GM15510 (cell line): ENCODE data around the gene PXMP2.

ENCODE experiments used
- POLR2A ChIP-seq: IDR thresholded peaks from 3 replicates; pipeline ENCODE4 v1.6.1; 2011; ENCODE audit warnings: borderline replicate concordance; ENCODE audit not compliant: insufficient read length; ENCODE audit errors: extremely low read depth

The PXMP2 gene

DNA sequence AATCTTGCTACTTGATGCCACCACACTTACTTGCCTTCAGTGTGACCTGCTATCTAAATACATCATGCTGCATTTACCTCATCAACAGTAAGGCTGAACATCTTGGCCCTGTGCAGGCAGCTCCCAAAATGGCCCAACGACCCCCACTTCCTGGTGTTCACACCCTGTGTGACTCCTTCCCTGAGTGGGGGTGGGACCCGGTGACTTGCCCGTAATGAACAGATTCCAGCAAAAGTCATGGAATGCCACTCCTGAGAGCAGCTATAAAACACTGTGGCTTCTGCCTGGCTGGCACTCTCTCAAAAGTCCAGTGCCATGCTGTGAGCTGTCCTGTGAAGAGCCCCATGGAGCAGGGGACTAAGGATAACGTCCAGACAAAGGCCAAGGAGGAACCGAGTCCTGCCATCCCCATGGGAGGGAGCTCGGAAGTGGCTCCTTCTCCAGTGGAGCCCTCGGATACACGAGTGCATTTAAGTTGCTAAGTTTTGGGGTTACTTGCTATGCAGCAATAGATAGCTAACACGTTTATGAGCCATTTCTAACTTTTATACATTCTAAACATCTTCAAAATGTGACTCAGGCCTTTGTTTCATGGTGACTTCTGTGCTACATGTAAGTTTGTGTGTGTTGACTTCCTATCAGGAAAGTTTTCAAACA lies 35.8 kb upstream of the PXMP2 start:
- TF ChIP-seq POLR2A = no peak

DNA sequence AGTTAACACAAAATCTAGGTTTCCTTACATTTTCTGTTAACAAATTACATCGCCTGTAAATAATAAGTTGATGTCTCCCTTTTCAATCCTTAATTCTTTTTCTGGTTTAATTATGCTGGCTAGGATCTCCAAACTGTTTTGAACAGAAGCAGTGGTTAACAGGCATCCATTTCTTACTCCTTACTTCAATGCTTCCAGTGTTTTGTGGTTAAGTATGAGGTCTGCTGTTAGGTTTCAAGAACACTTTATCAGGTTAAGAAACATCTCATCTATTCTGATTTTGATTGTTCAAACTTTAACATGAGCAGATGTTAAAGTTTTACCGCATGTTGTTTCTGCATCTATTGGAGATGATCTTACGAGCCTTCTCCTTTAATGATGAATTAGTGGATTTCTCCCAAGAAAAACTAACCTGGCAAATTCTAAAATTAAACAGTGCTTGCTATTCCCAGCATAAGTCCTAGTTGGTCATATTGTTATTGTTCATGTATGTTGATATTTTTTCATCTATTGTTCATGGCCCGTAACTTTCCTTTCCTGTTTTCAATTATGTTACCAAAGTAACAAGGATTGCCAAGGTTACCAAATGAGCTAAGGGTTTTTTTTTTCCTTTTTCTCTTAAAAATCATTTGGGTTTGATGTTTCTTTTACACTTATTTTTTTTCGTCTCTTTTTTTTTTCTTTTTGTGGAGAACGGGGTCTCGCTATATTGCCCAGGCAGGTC lies 33.7 kb upstream of the PXMP2 start:
- no peak for TF ChIP-seq POLR2A

DNA sequence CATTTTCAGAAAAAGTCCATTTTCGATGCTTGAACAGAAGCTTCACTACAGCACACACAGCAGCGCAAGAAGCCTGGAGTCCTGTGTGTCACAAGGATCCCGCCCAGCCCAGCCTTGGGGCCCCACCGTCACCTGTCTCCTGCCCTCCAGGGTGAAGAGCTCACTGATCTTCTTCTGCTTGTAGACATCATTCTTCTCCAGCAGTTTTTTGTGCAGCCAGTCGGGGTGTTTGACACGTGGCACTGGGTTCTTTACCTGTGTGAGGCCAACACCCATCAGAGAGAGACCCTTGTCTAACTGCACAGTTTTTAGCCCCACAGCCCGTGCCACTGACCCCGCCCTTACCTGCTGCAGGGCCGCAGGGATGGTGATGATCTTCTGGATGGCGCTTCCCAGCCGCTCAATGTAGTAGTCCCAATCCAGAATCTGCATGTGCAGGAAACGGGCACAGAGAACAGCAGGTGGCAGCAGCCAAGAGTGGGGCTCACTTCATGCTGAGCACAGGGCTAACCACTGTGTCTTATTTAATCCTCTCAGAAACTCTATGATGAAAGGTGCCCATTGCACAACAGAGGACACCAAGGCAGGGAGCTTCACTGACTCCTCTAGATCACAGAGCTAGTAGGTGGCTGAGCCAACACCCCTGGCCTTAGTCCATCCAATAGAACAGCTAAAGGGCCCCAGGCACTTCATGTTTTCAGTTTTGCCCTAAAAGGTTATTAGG lies 30.2 kb upstream of the PXMP2 start:
- TF ChIP-seq POLR2A = no peak

DNA sequence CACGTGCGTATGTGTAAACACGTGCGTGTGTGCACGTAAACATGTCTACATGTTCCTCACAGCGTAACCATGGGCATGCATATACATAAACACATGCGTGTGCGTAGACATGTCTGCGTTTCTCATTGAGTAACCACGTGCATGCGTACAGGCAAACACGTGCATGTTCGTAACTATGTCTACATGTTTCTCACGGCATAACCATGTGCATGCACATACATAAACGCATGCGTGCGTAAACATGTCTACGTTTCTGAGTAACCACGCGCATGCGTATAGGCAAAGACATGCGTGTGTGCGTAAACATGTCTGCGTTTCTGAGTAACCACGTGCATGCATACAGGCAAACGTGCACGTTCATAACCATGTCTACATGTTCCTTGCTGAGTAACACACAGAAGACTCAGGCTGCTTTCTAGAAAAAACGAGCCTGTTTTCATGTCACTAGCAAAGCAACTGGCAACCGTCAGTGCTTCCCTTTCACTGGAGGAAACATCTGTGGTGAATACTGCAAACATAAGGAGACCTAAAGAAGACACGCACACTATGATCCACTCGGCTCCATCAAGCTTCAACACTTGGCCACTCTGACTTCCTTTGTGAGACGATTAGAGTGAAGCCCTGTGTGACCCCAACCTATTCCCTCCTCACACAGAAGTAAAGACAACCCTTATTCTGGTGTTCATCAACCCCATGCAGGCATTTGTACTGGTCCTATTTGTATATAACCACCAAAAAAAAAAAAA lies 29.1 kb upstream of the PXMP2 start:
- no peak for TF ChIP-seq POLR2A

DNA sequence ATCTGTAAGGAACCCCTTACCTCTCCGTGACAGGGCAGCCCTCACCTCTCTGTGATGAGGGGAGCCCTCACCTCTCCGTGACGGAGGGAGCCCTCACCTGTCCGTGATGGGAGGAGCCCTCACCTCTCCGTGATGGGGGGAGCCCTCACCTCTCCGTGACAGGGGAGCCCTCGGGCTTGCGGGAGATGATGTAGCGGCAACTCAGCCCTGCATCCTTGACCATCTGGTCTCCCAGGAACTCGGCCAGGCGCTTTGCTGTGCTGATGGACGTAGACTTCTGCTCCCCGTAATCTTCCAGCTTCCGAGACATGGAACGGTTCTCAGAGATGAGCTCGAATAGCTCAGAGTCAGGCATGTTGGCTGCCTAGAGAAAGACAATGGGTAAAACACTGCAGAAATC lies 28.2 kb upstream of the PXMP2 start:
- TF ChIP-seq POLR2A = no peak

DNA sequence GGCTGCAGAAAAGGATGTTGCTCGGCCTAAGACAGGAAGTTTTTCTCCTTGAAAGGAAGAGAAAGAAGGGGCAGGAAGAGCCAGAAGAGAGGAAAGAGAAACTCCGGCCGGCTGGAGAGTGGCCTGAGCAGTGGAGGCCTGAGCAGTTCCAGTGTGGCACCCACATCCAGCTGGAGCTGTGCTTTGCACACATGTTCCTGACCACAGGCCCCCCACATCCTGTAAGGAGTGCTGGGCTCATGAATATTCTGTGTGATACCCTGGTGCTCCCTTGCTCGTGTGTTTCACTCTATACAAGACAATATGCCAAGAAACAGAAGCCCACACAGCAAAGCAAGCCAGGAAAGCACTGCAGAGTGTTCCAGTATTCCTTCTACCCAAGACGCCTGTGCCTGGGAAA lies 27.3 kb upstream of the PXMP2 start:
- TF ChIP-seq POLR2A = no peak

DNA sequence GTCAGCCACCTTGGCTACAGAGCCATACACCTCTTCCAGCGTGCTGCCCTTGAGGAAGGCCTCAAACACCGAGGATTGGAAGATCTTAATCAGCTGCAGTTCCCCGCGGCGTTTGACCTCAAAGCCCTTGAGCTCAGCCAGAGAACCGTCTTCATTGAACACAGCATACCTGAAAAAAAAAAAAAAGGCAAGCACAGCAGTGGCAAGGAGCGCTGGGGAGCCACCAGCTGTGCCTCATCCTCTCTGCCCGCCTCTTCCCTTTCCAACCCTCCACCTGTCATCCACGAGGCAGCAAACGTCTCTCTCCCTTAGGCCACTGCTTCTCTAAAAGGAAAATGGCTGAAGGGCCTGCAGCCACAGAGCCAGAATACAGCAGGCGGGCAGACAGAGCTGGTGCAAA lies 26.4 kb upstream of the PXMP2 start:
- no peak for TF ChIP-seq POLR2A

DNA sequence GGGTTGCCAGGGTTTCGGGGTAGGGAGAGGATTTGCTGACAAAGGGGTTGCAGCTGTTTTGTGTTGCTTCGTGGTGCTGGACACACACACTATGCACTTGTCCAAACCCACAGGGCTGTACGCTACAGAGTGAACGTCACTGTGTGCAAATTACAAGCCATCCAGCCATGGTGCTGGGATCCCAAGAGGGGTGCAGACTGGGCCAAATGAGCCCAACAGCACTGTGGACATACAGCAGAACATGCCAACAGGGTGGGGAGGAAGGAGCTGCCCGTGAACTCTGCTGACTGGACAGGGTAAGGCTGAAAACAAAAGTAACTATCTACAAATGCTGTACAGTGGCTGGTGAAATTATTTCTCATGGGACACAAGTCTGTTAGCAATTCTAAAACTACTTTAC lies 25.4 kb upstream of the PXMP2 start:
- no peak for TF ChIP-seq POLR2A

DNA sequence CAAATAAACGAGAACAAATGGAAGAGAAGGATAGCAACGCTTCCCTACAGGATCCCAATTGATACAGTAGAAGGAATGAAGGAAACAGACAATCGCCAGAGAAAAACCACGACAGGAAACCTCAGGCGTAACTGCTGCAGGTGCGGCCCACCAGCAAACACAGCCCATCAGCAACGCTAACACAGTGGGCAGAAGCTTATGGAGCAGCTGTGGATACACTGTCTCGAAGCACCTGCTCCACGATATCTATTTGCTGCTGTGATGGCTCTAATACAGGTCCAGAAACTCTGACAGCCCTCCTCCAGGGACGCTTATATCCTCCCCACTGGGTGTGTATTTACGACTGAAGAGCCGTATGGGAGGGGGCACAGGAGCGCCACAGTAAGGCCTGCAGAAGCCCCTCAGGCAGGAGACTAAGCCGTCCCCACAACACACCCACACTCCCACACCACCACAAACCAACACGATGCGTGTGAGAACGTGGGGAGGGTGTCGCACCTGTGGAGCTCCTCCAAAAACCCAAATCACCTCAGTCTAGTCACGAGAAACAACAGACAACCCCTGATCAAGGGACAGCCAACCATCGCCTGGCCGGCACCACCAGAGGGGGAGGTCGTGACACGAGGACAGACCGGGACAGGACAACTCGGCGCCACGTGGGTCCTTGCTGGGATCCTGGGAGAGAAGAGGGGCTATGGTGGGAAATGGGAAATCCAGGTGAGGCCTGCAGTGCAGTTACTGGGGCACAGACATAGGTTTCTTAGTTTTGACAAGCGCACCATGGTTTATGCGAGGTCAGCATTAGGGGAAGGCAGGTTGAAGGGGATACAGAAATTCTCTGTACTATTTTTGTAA lies 24.3 kb upstream of the PXMP2 start:
- no peak for TF ChIP-seq POLR2A

DNA sequence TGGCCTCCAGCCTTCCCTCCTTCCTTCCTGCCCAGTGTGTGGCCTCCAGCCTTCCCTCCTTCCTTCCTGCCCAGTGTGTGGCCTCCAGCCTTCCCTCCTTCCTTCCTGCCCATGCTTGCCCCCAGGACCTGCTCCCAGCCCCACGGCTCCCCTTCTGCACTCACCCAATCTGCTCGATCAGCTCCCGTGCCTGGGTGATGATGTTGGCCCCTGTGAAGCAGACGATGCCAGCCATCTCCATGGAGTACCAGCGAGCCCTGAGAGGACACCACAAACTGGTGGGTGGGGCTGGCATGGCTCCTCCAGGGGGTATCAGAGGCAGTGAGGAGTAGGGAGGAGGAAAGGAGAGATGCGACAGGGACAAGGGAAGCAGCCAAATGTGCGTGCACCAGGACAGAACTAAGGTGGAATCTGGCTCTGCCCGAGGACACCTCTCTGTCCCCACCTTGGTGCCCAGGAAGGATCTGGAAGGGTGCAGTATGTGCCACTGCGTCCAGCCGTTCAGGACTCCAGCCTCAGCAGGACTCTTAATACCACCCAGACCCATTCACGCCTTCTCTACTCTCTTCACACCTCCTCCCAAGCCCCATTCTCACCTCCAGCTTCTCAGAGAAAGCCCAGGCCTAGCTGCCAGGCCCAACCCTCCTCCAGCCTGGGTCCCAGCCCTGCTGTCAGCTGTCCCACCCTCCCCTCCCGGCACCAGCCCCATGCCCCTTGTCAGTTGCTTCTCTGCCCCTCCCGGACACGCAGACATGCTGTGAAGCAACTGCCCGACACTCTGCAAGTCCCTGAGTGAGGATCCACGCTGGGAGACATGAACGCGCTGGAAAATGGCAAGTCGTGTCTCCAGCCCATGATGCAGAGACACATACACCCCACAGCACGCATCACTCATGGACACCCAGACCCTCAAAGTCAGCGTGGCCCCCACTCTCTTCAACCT lies 22.9 kb upstream of the PXMP2 start:
- TF ChIP-seq POLR2A = no peak

DNA sequence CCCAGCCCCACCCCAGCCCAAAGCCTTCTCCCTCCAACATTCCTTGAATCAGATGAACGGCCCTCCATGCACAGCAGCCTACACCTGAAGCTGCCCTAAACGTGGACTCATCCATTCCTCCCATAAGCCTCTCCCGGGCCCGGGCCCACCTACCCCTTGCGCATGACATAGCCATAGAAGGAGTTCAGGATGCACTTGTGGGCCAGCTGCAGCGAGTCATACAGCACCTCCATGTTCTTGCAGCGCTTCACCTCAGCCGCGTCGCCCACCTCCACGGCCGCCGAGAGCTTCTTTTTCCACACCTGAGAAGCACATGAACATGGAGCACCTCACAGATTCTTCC lies 22.3 kb upstream of the PXMP2 start:
- TF ChIP-seq POLR2A = no peak

DNA sequence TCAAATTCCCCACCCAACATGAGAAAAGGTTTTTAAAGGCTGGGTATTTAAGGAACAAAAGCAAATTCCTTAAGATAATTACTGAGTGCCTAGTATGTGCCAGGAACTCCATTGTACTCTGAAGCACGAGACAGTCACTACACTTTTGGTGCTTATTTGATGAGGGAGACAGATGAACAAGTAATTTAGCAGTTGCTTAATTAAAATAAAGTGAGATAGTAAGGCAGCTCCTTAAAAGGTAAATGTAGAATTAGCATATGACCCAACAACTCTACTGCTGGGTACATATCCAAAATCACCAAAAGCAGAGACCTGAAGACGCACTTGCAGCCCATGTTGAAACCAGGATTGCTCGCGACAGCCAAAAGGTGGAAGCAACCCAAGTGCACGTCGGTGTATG lies 21.6 kb upstream of the PXMP2 start:
- TF ChIP-seq POLR2A = no peak
